Body of pancreas (tissue), 4 donors: ENCODE measurements around the gene RPS6KA5.

Experiments used
- CTCF ChIP-seq, 7 experiments: fragments of 450-650 bp in 4 of 7; fragments of 200-600 bp in 3 of 7; sonication (generic) in 3 of 7; IDR thresholded peaks; one replicate each; pipeline ENCODE4 v1.5.1; 2016 to 2019; ENCODE audit warnings: antibody characterized with exemption in 7 of 7
- POLR2A ChIP-seq, 3 donors: fragments of 450-650 bp; IDR thresholded peaks; one replicate each; pipeline ENCODE4 v1.6.1; 2016; ENCODE audit warnings: antibody characterized with exemption in 3 of 3, mild to moderate bottlenecking in 2 of 3

GRCh38 chr14:90883197-90883596 lies 177.2 kb downstream of the RPS6KA5 start:
- TF ChIP-seq POLR2A (IDR thresholded peaks at IDR 0.05), result no peak
- no peak for TF ChIP-seq CTCF (IDR thresholded peaks at IDR 0.05)
